NCI-H69 (cell line): Measurements from ENCODE around the gene NKPD1.

Experiments
- DNase-seq: peaks from one replicate; lab custom pipeline; 2025; lab: John Stamatoyannopoulos, UW

The NKPD1 gene

DNA sequence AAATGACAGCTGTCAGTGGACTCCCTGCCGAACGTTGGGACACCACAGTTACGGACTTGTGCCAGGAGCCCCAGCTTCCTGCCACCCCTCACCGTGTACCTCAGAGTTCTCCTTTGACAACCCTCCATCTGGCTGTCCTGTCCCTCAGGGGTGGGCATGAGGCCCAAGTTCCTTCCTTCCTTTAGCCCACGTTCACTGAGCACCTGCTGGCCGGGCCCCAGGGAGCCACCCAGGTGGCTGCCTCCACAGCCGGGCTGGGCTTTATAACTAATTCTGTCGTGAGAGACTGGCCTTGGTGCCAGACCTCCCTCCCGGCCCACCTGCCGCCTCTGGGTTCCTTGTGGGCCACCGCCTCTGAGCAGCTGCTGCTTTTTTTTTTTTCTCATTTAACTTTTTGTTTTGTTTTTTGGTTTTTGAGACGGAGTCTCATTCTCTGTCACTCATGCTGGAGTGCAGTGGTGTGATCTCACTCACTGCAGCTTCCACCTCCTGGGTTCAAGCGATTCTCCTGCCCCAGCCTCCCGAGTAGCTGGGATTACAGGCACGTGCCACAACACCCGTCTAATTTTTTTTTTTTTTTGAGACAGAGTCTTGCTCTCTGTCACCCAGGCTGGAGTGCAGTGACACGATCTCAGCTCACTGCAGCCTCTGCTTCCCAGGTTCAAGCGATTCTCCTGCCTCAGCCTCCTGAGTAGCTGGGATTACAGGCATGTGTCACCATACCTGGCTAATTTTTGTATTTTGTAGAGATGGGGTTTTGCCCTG lies 42.0 kb downstream of the NKPD1 start:
- peak; percentile 81 for DNase-seq

DNA sequence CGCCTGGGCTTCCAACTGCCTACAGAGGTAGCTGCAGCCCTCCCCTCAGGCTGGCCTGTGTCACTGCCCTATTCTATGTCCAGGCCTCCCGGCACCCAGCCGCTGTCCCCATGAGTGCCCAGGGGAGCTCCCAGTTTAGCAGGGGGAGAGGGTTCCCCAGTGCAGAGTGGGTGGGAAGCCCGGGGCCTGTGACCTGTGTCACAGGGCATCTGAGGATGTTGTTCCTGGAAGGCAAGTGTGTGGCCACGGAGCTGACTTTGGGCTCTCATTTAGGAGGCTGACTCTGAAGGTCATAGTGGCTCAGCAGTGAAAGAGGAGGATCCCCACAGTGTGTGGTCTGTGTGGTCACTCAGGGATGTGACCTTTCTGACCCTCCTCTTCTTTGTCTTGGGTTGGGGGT lies 42.7 kb downstream of the NKPD1 start:
- DNase-seq, result no peak

GRCh38 chr19:45117671-45118070 lies 43.1 kb downstream of the NKPD1 start:
- peak; percentile 82 for DNase-seq

DNA sequence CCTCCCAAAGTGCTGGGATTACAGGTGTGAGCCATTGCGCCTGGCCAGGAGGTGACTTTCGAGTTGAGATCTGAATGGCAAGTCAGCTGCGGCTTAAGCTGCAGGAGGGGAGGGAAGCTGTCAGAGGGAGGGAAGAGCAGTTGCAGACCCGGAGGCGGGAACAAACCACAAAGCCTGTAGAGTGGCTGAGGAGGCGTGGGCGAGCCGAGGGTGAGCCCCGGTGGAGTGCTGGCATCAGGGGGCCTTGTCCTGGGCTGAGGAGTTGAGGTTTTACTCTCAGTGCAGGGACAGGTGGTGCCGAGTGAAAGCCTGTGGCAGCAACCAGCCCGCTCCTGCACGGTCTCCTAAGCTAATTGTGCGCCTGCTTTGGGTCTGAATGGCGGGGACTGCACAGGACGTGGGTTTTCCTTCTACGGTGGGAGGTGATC lies 43.6 kb downstream of the NKPD1 start:
- peak; percentile 85 for DNase-seq

DNA sequence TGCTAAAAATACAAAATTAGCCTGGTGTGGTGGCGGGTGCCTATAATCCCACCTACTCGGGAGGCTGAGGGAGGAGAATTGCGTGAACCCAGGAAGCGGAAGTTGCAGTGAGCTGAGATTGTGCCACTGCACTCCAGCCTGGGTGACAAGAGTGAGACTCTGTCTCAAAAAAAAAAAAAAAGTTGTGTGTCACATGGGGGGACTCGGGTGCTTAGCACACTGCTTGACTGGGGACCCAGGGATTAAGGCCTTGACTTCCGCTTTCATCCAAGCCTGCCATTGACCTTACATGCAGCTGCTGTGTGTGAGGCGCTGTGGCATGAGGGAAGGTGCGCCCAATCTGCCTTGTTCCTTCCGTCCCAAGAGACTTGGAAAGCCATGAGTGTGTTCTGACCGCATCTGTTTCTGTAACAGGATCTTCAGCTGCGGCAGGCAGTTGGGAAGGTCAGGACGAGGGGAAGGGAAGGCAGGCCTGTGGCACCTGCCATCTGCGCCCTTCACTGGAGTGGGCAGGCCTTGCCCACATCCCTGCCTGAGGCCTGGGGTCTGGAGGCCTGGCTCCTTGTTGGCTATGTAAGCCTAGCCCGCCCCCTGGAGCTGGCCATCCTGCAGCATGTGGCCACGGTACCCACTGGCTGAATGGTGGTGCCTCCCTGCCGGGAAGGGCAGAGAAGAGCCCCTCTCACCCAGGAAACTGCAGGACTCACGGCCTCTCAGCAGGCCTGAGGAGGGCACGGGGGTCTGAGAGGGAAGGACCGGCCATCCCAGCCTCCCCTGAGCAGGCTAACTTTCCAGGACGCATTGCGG lies 44.8 kb downstream of the NKPD1 start:
- peak; percentile 96 for DNase-seq

DNA sequence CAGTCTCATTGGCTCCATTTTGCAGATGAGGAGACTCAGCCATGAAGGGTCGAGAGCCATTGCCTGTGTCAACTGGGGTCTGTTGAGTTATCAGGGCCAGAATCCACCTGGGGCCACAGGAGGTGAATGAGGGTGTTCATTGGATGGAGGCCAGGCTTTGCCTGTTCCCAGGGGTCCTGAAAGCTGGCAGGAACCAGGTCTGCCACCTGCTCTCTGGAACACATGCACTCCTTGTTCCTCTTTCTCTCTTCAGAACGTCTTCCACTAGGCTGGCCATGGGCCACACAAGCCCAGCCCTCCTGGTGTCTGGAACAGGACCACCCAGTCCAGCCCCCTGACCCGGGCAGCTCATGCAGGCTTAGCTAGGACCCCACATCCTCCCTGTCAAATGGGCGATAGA lies 46.7 kb downstream of the NKPD1 start:
- DNase-seq, result peak; percentile 95

DNA sequence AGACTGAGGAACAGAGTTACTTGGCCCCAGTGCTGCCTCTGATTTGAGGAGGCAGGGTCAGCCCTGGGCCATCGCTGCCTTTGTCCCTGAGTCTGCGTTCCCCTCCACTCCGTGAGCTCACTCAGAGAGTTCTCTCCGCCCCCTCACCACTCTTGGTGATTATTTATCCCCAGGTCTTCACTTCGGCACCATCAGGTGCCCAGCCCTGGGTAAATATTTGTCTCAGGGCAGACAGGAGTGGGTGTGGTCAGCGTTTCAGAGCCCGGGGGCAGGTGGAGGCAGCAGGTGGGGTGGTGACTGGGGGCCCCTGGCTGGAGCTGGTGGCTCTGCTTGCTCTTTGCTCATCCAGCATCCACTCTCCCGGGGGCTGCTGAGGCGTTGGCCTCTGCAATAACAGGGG lies 47.2 kb downstream of the NKPD1 start:
- DNase-seq, result peak; percentile 99

DNA sequence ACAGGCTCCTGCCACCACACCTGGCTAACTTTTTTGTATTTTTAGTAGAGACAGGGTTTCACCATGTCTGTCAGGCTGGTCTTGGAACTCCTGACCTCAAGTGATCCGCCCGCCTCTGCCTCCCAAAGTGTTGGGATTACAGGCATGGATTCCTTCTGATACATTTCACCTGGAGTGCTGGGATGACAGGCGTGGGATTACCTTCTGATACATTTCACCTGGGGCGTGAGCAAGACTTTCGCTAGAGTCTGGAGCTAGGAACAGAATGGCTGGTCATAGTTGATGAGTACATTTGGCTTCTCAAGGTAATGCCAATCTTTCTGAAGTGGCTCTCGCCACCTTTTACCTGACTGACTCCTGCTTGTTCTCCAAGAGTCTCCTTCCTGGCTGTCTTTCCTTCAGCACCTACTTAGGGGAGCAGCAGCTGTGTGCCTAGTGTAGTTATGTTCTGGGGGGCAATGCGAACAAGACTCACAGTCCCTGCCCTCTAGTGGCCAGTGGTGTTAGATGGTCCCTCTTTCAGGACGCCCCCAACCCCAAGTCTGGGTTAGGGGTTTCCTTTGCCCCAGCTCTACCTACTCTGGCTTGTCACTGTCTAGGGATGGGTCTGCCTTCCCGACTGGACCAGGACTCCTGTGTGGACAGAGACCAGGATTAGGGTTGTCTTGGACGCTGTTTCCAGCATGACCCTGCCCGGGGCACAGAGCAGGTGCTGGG lies 48.5 kb downstream of the NKPD1 start:
- DNase-seq, result no peak
